Activated CD4-positive, alpha-beta T cell treated with anti-CD3 and anti-CD28 coated beads, Interleukin-10, Interleukin-2, amounts not matched to agents 100 ng/mL and 50 ng/mL, durations not matched to agents 16 hours and 8 hours (primary cell): ENCODE results near the gene TEX30.
A peak's percentile ranks its signal among the peaks of the same experiment; 100 is the strongest.

Experiments used
- DNase-seq: peaks from one replicate; pipeline ENCODE4 v3.0.0-alpha.2; 2020

TEX30 gene

GRCh38 chr13:102777736-102778135 is 4.2 kb upstream of the TEX30 start:
- DNase-seq, result no peak

GRCh38 chr13:102776271-102776670 is 2.7 kb upstream of the TEX30 start:
- DNase-seq, result no peak

GRCh38 chr13:102774591-102775520 is 1.3 kb upstream of the TEX30 start:
- DNase-seq, result no peak

GRCh38 chr13:102774214-102774568 is 605 bp upstream of the TEX30 start:
- peak; percentile 5 for DNase-seq

- DNase-seq, result no peak
These were observed 1.6 kb downstream of the TEX30 start for GRCh38 chr13:102772042-102772425.

GRCh38 chr13:102771298-102772041 is 2.1 kb downstream of the TEX30 start:
- no peak for DNase-seq

- DNase-seq, result no peak
These were observed 3.2 kb downstream of the TEX30 start for GRCh38 chr13:102770435-102770834.

- no peak for DNase-seq
These were observed 3.9 kb downstream of the TEX30 start for GRCh38 chr13:102769679-102770078.

GRCh38 chr13:102768909-102769308 is 4.7 kb downstream of the TEX30 start:
- DNase-seq, result no peak

GRCh38 chr13:102763741-102764140 is 9.8 kb downstream of the TEX30 start:
- DNase-seq, result no peak

GRCh38 chr13:102761071-102761470 is 12.5 kb downstream of the TEX30 start:
- no peak for DNase-seq

- DNase-seq, result no peak
These were observed 14.7 kb downstream of the TEX30 start for GRCh38 chr13:102758842-102759241.

- no peak for DNase-seq
These were observed 16.6 kb downstream of the TEX30 start for GRCh38 chr13:102757006-102757405.

- no peak for DNase-seq
These were observed 21.7 kb downstream of the TEX30 start for GRCh38 chr13:102751886-102752285.

- DNase-seq, result no peak
These were observed 31.1 kb downstream of the TEX30 start for GRCh38 chr13:102742506-102742905.

- no peak for DNase-seq
These were observed 31.5 kb downstream of the TEX30 start for GRCh38 chr13:102742101-102742500.

GRCh38 chr13:102729560-102730270 is 43.9 kb downstream of the TEX30 start:
- DNase-seq, result no peak

- DNase-seq, result no peak
These were observed 47.2 kb downstream of the TEX30 start for GRCh38 chr13:102726430-102726829.

GRCh38 chr13:102724923-102725322 is 48.7 kb downstream of the TEX30 start:
- DNase-seq, result peak; percentile 3

- DNase-seq, result no peak
These were observed 51.8 kb downstream of the TEX30 start for GRCh38 chr13:102721800-102722231.

- no peak for DNase-seq
These were observed 54.8 kb downstream of the TEX30 start for GRCh38 chr13:102718746-102719145.
